AG04450 (cell line): ENCODE measurements around the gene SRRD. TPM values are rescaled to one million over a fixed set of nuclear protein-coding genes. Genes with fewer than 3 reads are reported as not detected.

Experiments used
- CTCF ChIA-PET: fragments of 300-600, 350-600 bp; formaldehyde crosslinking; extraction: SDS; loops from one replicate; lab custom pipeline; 2022; ENCODE audit warnings: antibody characterized with exemption, inconsistent platforms; lab: Charles Lee
- POLR2A ChIA-PET: fragments of 350-600 bp; formaldehyde crosslinking; extraction: SDS; loops from one replicate; lab custom pipeline; 2021; ENCODE audit warnings: antibody characterized with exemption, inconsistent platforms; lab: Yijun Ruan, JAX
- DNase-seq: peaks from one replicate; pipeline ENCODE4 v3.0.0-alpha.2; 2011; ENCODE audit warnings: low read depth, low spot score
- H3K27ac ChIP-seq: one replicate; pipeline ENCODE4 v1.5.1; 2012; ENCODE audit warnings: low read depth, low read length, control low read depth
- H3K27me3 ChIP-seq: one replicate; pipeline ENCODE4 v1.6.0; 2012; ENCODE audit warnings: low read length; ENCODE audit not compliant: control insufficient read depth, insufficient read depth
- H3K4me3 ChIP-seq: 2 replicates; pipeline ENCODE4 v1.5.1; 2011; ENCODE audit warnings: mild to moderate bottlenecking, low read depth, low read length, control low read depth
- H3K9me3 ChIP-seq: 2 replicates; pipeline ENCODE4 v1.5.1; 2012; ENCODE audit warnings: low read length; ENCODE audit not compliant: control insufficient read depth, insufficient read depth
- CTCF ChIP-seq: IDR thresholded peaks from 2 replicates; pipeline ENCODE4 v1.5.1; 2011; ENCODE audit warnings: low read depth, low read length, control low read depth, inconsistent platforms
- polyA plus RNA-seq: library from polyadenylated mRNA; depleted of rRNA; stranded (reverse); fragments of >200 nt; gene quantifications from 2 replicates; pipeline ENCODE4 v1.2.3, GENCODE V29; 2011

SRRD gene
- polyA plus RNA-seq, 1 experiment = 38.5 TPM

- peak; percentile 16 for DNase-seq
- no peaks in the 10 kb centered on the region for H3K27me3 ChIP-seq
- peak overlapping the region; percentile 62 for H3K27ac ChIP-seq
- CTCF ChIA-PET = interaction anchor here (0.7 to 1.3 kb wide), 3 partner anchors 16 to 111 kb away, joined by 3 to 4 read pairs (median 4); no protein-coding TSS in a partner anchor
- no peak overlapping the region for H3K4me3 ChIP-seq
- POLR2A ChIA-PET = no interaction called here
- TF ChIP-seq CTCF = no peak
- H3K9me3 ChIP-seq = no peaks in the 10 kb centered on the region
Measured at GRCh38 chr22:26476705-26477340, 6.9 kb upstream of the SRRD start.

GRCh38 chr22:26477341-26477731 lies 6.3 kb upstream of the SRRD start:
- no peak for TF ChIP-seq CTCF
- CTCF ChIA-PET = interaction anchor here (1.3 kb wide), 1 partner anchor 17 kb away, joined by 4 read pairs; no protein-coding TSS in a partner anchor
- no peak for DNase-seq
- POLR2A ChIA-PET = no interaction called here
- H3K27me3 ChIP-seq = no peaks in the 10 kb centered on the region
- H3K9me3 ChIP-seq = no peaks in the 10 kb centered on the region
- no peak overlapping the region for H3K4me3 ChIP-seq
- H3K27ac ChIP-seq = peak overlapping the region; percentile 62

- Histone ChIP-seq H3K27ac (no peak overlapping the region), H3K4me3 (no peak overlapping the region), H3K9me3 (no peaks in the 10 kb centered on the region), H3K27me3 (no peaks in the 10 kb centered on the region)
- TF ChIP-seq CTCF = no peak
- DNase-seq = no peak
- POLR2A ChIA-PET = no interaction called here
- CTCF ChIA-PET = interaction anchor here (0.7 to 1.5 kb wide), 3 partner anchors 18 to 187 kb away, joined by 3 to 6 read pairs (median 3); no protein-coding TSS in a partner anchor
Measured at GRCh38 chr22:26479043-26479791, 4.5 kb upstream of the SRRD start.

GRCh38 chr22:26479792-26480610 lies 3.7 kb upstream of the SRRD start:
- H3K4me3 ChIP-seq = no peak overlapping the region
- H3K9me3 ChIP-seq = no peaks in the 10 kb centered on the region
- ChIA-PET POLR2A (no interaction called here), CTCF (interaction anchor here (0.9 to 1.9 kb wide), 4 partner anchors 18 to 185 kb away, joined by 4 to 6 read pairs (median 6); no protein-coding TSS in a partner anchor)
- no peak for TF ChIP-seq CTCF
- no peak overlapping the region for H3K27ac ChIP-seq
- no peak for DNase-seq
- no peaks in the 10 kb centered on the region for H3K27me3 ChIP-seq
